A673 (cell line): ENCODE results near the gene RIPPLY3.
"Not testable (repeated sequence)": the region's sequence is repeated elsewhere in the genome, so short reads cannot be mapped to it uniquely, and the experiment has no call there.

Experiments used
- CTCF ChIP-seq: fragments of 300-800, 200-600 bp; sonication (generic); conservative IDR thresholded peaks from 2 replicates; pipeline ENCODE4 v1.5.1; 2017; ENCODE audit warnings: low read depth, mild to moderate bottlenecking, antibody characterized with exemption, low read length, moderate library complexity, mixed read lengths
- EZH2 ChIP-seq: fragments of 200-600 bp; sonication (generic); IDR thresholded peaks from 2 replicates; pipeline ENCODE4 v1.6.1; 2017; ENCODE audit warnings: borderline replicate concordance, low read depth, mild to moderate bottlenecking, mixed read lengths, antibody characterized with exemption, low read length; ENCODE audit not compliant: poor library complexity, severe bottlenecking

- not testable (repeated sequence) for TF ChIP-seq CTCF, EZH2
Measured at GRCh38 chr21:37034394-37034793, 27.9 kb downstream of the RIPPLY3 start.
